Stimulated activated CD8-positive, alpha-beta memory T cell treated with anti-CD3 and anti-CD28 coated beads, Interleukin-4, amount 100 ng/mL, for 24 hours (primary cell): ENCODE data around the gene UBE2O.

Source experiments
- DNase-seq: peaks from one replicate; pipeline ENCODE4 v3.0.0-alpha.2; 2020; ENCODE audit warnings: low read depth

The UBE2O gene

DNA sequence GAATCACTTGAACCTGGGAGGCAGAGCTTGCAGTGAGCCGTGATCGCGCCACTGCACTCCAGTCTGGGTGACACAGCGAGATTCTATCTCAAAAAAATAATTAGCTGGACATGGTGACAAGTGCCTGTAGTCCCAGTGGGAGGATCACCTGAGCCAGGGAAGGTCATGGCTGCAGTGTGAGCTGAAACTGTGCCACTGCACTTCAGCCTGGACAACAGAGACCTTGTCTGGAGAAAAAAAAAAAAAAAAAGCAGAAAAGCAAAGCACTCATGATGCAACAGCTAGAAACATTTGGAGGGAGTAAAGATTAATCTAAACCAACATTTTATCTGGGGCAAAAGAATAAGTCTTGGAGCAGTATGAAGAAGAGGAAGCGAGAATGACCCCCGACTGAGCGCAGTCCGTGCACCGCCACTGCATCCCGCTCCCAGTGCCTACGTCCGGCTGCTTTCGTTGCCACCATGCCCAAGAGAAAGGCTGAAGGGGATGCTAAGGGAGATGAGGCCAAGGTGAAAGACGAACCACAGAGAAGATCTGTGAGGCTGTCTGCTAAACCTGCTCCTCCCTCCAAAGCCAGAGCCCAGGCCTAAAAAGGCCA, 107.5 kb downstream of the UBE2O start:
- no peak for DNase-seq

DNA sequence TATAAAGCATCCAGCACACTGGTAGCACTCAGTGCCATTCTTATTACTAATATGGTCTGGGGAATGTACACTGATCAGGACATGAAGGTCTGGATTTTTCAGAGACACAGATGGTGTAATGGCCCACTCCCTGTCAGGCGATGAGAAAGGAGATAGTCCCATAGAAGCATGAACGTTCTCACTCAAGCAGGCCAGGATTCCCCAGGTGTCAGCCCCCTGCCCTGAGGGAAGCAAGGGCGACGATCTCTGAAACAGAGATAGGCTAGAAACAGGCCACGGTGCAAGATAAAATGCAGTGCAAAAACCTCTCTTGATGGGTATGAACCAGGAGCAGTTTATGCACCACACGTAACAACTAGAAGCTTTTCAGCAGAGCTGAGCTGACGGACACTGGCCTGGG, 109.8 kb downstream of the UBE2O start:
- DNase-seq, result no peak

DNA sequence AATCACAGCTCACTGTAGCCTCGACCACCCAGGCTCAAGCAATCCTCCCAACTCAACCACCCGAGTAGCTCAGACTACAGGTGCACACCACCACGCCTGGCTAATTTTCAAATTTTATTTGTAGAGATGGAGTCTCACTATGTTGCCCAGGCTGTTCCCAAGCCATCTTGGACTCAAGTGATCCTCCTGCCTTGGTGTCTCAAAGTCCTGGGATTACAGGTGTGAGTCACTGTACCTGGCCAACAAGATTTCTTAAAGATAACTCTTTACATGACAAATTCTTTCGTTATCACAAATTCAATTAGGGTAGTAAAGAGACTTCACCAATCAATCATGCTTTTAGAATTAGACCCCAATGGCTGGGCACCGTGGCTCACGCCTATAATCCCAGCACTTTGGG, 111.7 kb downstream of the UBE2O start:
- no peak for DNase-seq
